PC-3 (cell line): ENCODE measurements around the gene RECQL5. TPM values are rescaled to one million over a fixed set of nuclear protein-coding genes. Genes with fewer than 3 reads are reported as not detected.

Experiments used
- ATAC-seq: fragments of 200-7000 bp; cut with Tn5 transposase; 2 replicates; pipeline ENCODE4 v1.9.1; 2020; ENCODE audit warnings: mild to moderate bottlenecking, moderate library complexity
- BruUV-seq: library from RNA; stranded (reverse); fragments of 400-500 nt; replicated peaks from 2 replicates; lab custom pipeline; 2021; lab: Mats Ljungman, UMichigan
- CTCF ChIA-PET: fragments of 300-600 bp; sonication (Branson Sonifier 250); formaldehyde crosslinking; loops from one replicate; lab custom pipeline; 2022; ENCODE audit warnings: antibody characterized with exemption; lab: Charles Lee
- POLR2A ChIA-PET: fragments of 300-600 bp; sonication (Branson Sonifier 250); formaldehyde crosslinking; loops from one replicate; lab custom pipeline; 2022; ENCODE audit warnings: antibody characterized with exemption; ENCODE audit not compliant: unreplicated experiment; lab: Charles Lee
- DNase-seq: peaks from one replicate; pipeline ENCODE4 v3.0.0-alpha.2; 2015
- H2AFZ ChIP-seq: fragments of 300-600 bp; sonication (generic); 2 replicates; pipeline ENCODE4 v1.6.0; 2016; ENCODE audit warnings: antibody characterized with exemption, low read length
- H3F3A ChIP-seq: fragments of 300-600 bp; sonication (generic); one replicate; pipeline ENCODE4 v1.6.0; 2017; ENCODE audit warnings: antibody characterized with exemption, low read length, control low read depth, mild to moderate bottlenecking; ENCODE audit not compliant: unreplicated experiment
- H3K27ac ChIP-seq: fragments of 300-600 bp; sonication (generic); 2 replicates; pipeline ENCODE4 v1.5.1; 2016; ENCODE audit warnings: mild to moderate bottlenecking, low read length
- H3K27me3 ChIP-seq: fragments of 300-600 bp; sonication (generic); 2 replicates; pipeline ENCODE4 v1.6.1; 2016; ENCODE audit warnings: low read length, mixed read lengths
- H3K36me3 ChIP-seq: fragments of 300-600 bp; sonication (generic); 2 replicates; pipeline ENCODE4 v1.6.1; 2016; ENCODE audit warnings: low read depth, mixed run types, low read length, mixed read lengths
- H3K4me1 ChIP-seq: fragments of 300-600 bp; sonication (generic); 2 replicates; pipeline ENCODE4 v1.5.1; 2016; ENCODE audit warnings: low read length; ENCODE audit not compliant: insufficient read depth
- H3K4me2 ChIP-seq: fragments of 300-600 bp; sonication (generic); 2 replicates; pipeline ENCODE4 v1.6.0; 2016; ENCODE audit warnings: low read length
- H3K4me3 ChIP-seq: fragments of 300-600 bp; sonication (generic); 2 replicates; pipeline ENCODE4 v1.5.1; 2016; ENCODE audit warnings: mild to moderate bottlenecking, low read length, mixed read lengths
- H3K79me2 ChIP-seq: fragments of 300-600 bp; sonication (generic); 2 replicates; pipeline ENCODE4 v1.6.1; 2017; ENCODE audit warnings: low read length, mixed read lengths
- H3K9ac ChIP-seq: fragments of 300-600 bp; sonication (generic); 2 replicates; pipeline ENCODE4 v1.6.0; 2016; ENCODE audit warnings: mild to moderate bottlenecking, low read length
- H3K9me2 ChIP-seq: fragments of 300-600 bp; sonication (generic); replicated peaks from 2 replicates; pipeline ENCODE4 v1.6.1; 2016; ENCODE audit warnings: mixed run types, low read length, mixed read lengths
- H3K9me3 ChIP-seq: fragments of 300-600 bp; sonication (generic); 2 replicates; pipeline ENCODE4 v1.6.1; 2016; ENCODE audit warnings: low read length, mixed read lengths
- H4K20me1 ChIP-seq: fragments of 300-600 bp; sonication (generic); 2 replicates; pipeline ENCODE4 v1.6.1; 2016; ENCODE audit warnings: low read length, mixed read lengths
- CTCF ChIP-seq: fragments of 300-600 bp; sonication (generic); conservative IDR thresholded peaks from 2 replicates; pipeline ENCODE4 v1.5.1; 2017; ENCODE audit warnings: antibody characterized with exemption, low read depth, mild to moderate bottlenecking, low read length
- EZH2 ChIP-seq: fragments of 300-600 bp; sonication (generic); IDR thresholded peaks from one replicate; pipeline ENCODE4 v1.6.1; 2017; ENCODE audit warnings: antibody characterized with exemption, mild to moderate bottlenecking, low read length; ENCODE audit not compliant: unreplicated experiment
- EZH2phosphoT487 ChIP-seq: fragments of 300-600 bp; sonication (generic); IDR thresholded peaks from 2 replicates; pipeline ENCODE4 v1.6.1; 2018; ENCODE audit warnings: mild to moderate bottlenecking, antibody characterized with exemption, low read length, borderline replicate concordance
- intact Hi-C: fragments of 100-400 bp; cut with micrococcal nuclease; formaldehyde crosslinking; loops from 2 replicates; pipeline ENCODE4 v1.9.0; 2023
- total RNA-seq: library from RNA; depleted of rRNA; stranded (reverse); fragments of >200 nt; gene quantifications from 2 replicates; pipeline ENCODE4 v1.2.3, GENCODE V29; 2014

Gene RECQL5
- total RNA-seq, 1 experiment from 2014 or later: 54.2 TPM

GRCh38 chr17:75642182-75642783 is 24.7 kb downstream of the RECQL5 start:
- Histone ChIP-seq H3K9ac (peak overlapping the region; percentile 24; the same call in 1 of the 2 replicates), H3K4me2 (peak overlapping the region; percentile 20), H3K27ac (peak overlapping the region; percentile 64), H4K20me1 (no peaks in the 10 kb centered on the region), H3K4me1 (peaks cover 53% of the 10 kb centered on the region), H3K36me3 (no peaks in the 10 kb centered on the region), H3K9me2 (no peaks in the 10 kb centered on the region), H3K9me3 (no peaks in the 10 kb centered on the region), H3F3A (no peaks in the 10 kb centered on the region), H3K79me2 (no peaks in the 10 kb centered on the region), H3K4me3 (no peak overlapping the region), H3K27me3 (no peaks in the 10 kb centered on the region), H2AFZ (no peak overlapping the region)
- ChIA-PET POLR2A (no interaction called here), CTCF (interaction anchor here (1.0 kb wide), 1 partner anchor 9 kb away, joined by 4 read pairs; the partner anchor contains the start of gene SMIM5)
- intact Hi-C loops: no loop called here
- TF ChIP-seq CTCF (no peak), EZH2phosphoT487 (no peak), EZH2 (no peak)
- DNase-seq (peak; percentile 60), ATAC-seq (no peak)
- BruUV-seq: no TSS peak

- intact Hi-C loops: no loop called here
- TF ChIP-seq EZH2 (no peak), EZH2phosphoT487 (no peak), CTCF (no peak)
- H3K27ac ChIP-seq: peak overlapping the region; percentile 64; the same call in 1 of the 2 replicates
- no peaks in the 10 kb centered on the region for H3F3A ChIP-seq
- H3K4me3 ChIP-seq: no peak overlapping the region
- DNase-seq (no peak), ATAC-seq (no peak)
- H3K79me2 ChIP-seq: no peaks in the 10 kb centered on the region
- ChIA-PET POLR2A (interaction anchor here (0.5 kb wide), 1 partner anchor 41 kb away, joined by 3 read pairs; no protein-coding TSS in a partner anchor), CTCF (interaction anchor here (1.0 kb wide), 1 partner anchor 8 kb away, joined by 4 read pairs; the partner anchor contains the start of gene SMIM5)
- no peaks in the 10 kb centered on the region for H3K9me2 ChIP-seq
- no peaks in the 10 kb centered on the region for H4K20me1 ChIP-seq
- peaks cover 44% of the 10 kb centered on the region for H3K4me1 ChIP-seq
- H3K4me2 ChIP-seq: no peak overlapping the region
- H3K27me3 ChIP-seq: no peaks in the 10 kb centered on the region
- H2AFZ ChIP-seq: no peak overlapping the region
- H3K9me3 ChIP-seq: no peaks in the 10 kb centered on the region
- H3K36me3 ChIP-seq: no peaks in the 10 kb centered on the region
- BruUV-seq: no TSS peak
- no peak overlapping the region for H3K9ac ChIP-seq
Measured at GRCh38 chr17:75641343-75641742, 25.6 kb downstream of the RECQL5 start.

GRCh38 chr17:75640556-75641119 is 26.3 kb downstream of the RECQL5 start:
- intact Hi-C loops: no loop called here
- DNase-seq: no peak
- no peaks in the 10 kb centered on the region for H3K79me2 ChIP-seq
- H3K36me3 ChIP-seq: no peaks in the 10 kb centered on the region
- no peaks in the 10 kb centered on the region for H3K9me3 ChIP-seq
- no peak overlapping the region for H3K27ac ChIP-seq
- BruUV-seq: no TSS peak
- H4K20me1 ChIP-seq: no peaks in the 10 kb centered on the region
- peaks cover 37% of the 10 kb centered on the region for H3K4me1 ChIP-seq
- H3K9me2 ChIP-seq: no peaks in the 10 kb centered on the region
- H3K9ac ChIP-seq: no peak overlapping the region
- no peak for TF ChIP-seq EZH2phosphoT487
- TF ChIP-seq CTCF: no peak
- no peak for TF ChIP-seq EZH2
- no peak overlapping the region for H3K4me2 ChIP-seq
- H3F3A ChIP-seq: no peaks in the 10 kb centered on the region
- H3K4me3 ChIP-seq: no peak overlapping the region
- ChIA-PET POLR2A (no interaction called here), CTCF (no interaction called here)
- no peaks in the 10 kb centered on the region for H3K27me3 ChIP-seq
- H2AFZ ChIP-seq: no peak overlapping the region
- ATAC-seq: no peak
